Brain microvascular endothelial cell (primary cell): ENCODE data around the gene LRRC15.

Experiments used
- DNase-seq: peaks from one replicate; pipeline ENCODE4 v3.0.0-alpha.2; 2020
- H3K27ac ChIP-seq: fragments of 250-450 bp; sonication (Bioruptor Pico); 2 replicates; pipeline ENCODE4 v1.5.1; 2020; ENCODE audit warnings: mild to moderate bottlenecking, moderate library complexity
- H3K27me3 ChIP-seq: fragments of 250-450 bp; sonication (Bioruptor Pico); replicated peaks from 2 replicates; pipeline ENCODE4 v1.5.1; 2020; ENCODE audit warnings: mild to moderate bottlenecking
- H3K36me3 ChIP-seq: fragments of 250-450 bp; sonication (Bioruptor Pico); replicated peaks from 2 replicates; pipeline ENCODE4 v1.5.1; 2020; ENCODE audit warnings: mild to moderate bottlenecking
- H3K4me3 ChIP-seq: 2 replicates; pipeline ENCODE4 v1.5.1; 2011; ENCODE audit warnings: low read depth, mild to moderate bottlenecking, control low read depth, low read length, moderate library complexity
- in situ Hi-C: cut with HindIII; loops from 2 replicates; pipeline ENCODE4 v1.10.0; 2017; ENCODE audit warnings: low sequenced_read_pairs, low pct_ligation_motif_present
- TF ChIP-seq, protein P1 (sequence below): IDR thresholded peaks from 2 replicates; pipeline ENCODE4 v1.5.1; 2011; ENCODE audit warnings: low read depth, mild to moderate bottlenecking, moderate library complexity, low read length, control low read depth, inconsistent platforms; ENCODE audit errors: missing control alignments

The LRRC15 gene

DNA sequence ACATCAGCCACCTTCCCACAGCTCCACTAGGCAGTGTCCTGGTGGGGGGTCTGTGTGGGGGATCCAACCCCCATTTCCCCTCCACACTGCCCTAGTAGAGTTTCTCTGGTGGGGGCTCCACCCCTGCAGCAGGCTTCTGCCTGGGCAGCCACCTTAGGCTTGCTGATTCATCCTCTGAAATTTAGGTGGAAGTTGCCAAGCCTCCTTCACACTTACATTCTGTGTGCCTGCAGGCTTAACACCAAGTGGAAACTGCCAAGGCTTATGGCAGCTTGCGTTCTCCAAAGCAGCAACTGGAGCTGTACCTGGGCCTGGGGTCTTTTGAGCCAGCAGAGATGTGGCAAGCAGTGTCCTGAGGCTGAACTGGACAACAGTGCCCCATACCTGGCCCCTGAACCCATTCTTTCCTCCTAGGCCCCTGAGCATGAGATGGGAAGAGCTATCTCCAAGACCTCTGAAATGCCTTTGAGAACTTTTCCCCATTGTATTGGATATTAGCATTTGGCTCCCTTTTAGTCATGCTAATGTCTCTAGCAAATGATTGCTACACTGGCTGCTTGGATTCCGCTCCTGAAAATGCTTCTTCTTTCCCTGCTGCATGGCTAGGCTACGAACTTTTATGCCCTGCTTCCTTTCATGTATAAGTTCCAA is 50.9 kb downstream of the LRRC15 start:
- Histone ChIP-seq H3K4me3 (no peak overlapping the region), H3K27ac (no peak overlapping the region), H3K36me3 (no peaks in the 10 kb centered on the region), H3K27me3 (peaks cover 58% of the 10 kb centered on the region)
- in situ Hi-C loops, result loop anchor here (25.0 kb wide), 1 partner anchor 556 kb away; no protein-coding TSS in a partner anchor
- TF ChIP-seq, protein P1, sequence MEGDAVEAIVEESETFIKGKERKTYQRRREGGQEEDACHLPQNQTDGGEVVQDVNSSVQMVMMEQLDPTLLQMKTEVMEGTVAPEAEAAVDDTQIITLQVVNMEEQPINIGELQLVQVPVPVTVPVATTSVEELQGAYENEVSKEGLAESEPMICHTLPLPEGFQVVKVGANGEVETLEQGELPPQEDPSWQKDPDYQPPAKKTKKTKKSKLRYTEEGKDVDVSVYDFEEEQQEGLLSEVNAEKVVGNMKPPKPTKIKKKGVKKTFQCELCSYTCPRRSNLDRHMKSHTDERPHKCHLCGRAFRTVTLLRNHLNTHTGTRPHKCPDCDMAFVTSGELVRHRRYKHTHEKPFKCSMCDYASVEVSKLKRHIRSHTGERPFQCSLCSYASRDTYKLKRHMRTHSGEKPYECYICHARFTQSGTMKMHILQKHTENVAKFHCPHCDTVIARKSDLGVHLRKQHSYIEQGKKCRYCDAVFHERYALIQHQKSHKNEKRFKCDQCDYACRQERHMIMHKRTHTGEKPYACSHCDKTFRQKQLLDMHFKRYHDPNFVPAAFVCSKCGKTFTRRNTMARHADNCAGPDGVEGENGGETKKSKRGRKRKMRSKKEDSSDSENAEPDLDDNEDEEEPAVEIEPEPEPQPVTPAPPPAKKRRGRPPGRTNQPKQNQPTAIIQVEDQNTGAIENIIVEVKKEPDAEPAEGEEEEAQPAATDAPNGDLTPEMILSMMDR, result no peak
- DNase-seq, result no peak

DNA sequence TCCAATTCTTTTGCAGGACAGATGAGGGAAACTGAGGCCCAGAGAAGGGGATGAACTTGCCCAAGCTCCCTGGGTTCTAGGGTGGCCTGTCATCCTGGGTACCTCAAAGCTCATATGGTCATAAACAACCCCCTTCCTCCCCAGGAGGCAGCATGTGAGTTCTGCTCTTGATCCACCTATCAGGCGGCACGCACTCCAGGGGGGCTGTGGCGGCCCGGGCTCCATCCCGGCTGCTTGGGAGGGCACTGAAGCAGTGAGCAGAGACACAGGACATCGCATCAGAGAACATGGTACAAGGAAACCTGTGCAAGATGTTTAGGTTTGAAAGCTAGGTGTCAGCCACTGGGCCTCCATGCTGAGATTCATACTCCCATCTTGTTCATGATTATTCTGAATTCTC is 52.6 kb downstream of the LRRC15 start:
- H3K36me3 ChIP-seq, result no peaks in the 10 kb centered on the region
- in situ Hi-C loops, result loop anchor here (25.0 kb wide), 1 partner anchor 555 kb away; no protein-coding TSS in a partner anchor
- H3K4me3 ChIP-seq, result no peak overlapping the region
- no peak overlapping the region for H3K27ac ChIP-seq
- TF ChIP-seq, protein P1, result no peak
- DNase-seq, result no peak
- H3K27me3 ChIP-seq, result peaks cover 75% of the 10 kb centered on the region

DNA sequence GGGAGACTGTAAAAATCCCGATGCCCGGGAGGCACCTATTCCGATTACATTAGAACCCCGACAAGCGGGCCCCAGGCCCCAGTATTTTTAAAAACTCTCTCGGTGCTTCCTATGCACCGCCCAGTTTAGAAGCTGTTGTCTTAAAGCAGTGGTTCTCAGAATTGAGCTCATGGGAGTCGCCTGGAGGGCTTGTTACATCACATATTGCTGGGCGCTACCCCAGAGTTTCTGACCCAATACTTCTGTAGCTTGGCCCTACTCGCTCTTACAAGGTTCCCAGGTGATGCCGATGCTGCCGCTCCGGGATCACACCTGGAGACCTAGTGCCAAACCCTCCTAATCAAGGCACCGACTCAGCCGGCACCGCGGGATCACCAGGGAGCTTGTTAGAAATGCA is 53.6 kb downstream of the LRRC15 start:
- Histone ChIP-seq H3K27me3 (peaks cover 82% of the 10 kb centered on the region), H3K27ac (no peak overlapping the region), H3K36me3 (no peaks in the 10 kb centered on the region), H3K4me3 (no peak overlapping the region)
- no peak for DNase-seq
- TF ChIP-seq, protein P1, result no peak
- in situ Hi-C loops, result loop anchor here (25.0 kb wide), 1 partner anchor 554 kb away; no protein-coding TSS in a partner anchor

DNA sequence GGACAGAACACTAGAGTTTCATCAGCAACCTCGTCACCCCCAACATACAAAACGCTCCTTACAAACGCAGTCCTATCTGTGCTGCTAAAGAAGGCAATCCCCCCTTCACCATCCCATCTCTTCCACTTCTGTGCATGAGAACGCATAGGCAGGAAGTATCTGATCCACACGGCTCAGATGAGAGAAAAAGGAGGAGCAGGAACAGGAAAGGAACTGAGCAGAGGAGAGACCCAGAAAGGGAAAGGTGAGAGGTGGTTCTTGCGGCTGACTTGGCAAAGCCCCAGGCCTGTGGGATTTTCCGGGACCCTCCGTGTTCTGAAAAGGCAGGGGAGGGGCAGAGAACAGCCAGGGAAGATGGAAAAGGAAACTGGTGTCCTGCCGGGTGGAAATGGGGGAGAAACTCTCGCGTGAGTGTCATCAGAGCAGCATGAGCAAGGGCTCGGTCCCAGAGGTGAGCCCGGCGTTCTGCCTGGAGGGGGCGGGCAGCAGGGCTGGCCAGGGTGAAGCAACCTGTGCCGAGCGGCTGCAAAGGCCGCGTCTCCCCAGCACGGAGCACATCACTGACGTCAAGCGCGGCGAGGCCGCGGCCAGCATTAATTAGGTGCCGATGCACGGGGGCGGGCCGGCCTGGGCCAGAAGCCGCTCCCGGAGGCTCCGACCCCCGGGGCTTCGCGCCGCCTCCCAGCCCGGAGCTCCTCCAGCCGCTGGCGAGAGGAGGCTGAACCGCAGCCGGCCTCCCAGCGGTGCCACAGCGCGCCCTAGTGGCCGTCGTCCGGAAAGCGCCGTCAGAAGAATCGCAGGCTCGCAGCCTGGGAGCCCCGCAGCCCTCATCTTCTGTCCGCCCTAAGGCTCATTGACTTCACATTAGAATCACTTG is 54.2 kb downstream of the LRRC15 start:
- no peaks in the 10 kb centered on the region for H3K36me3 ChIP-seq
- no peak overlapping the region for H3K27ac ChIP-seq
- TF ChIP-seq, protein P1, result peak; percentile 79
- H3K4me3 ChIP-seq, result peak overlapping the region; percentile 45
- peak; percentile 52 for DNase-seq
- peaks cover 84% of the 10 kb centered on the region for H3K27me3 ChIP-seq
- in situ Hi-C loops, result loop anchor here (25.0 kb wide), 1 partner anchor 553 kb away; no protein-coding TSS in a partner anchor

DNA sequence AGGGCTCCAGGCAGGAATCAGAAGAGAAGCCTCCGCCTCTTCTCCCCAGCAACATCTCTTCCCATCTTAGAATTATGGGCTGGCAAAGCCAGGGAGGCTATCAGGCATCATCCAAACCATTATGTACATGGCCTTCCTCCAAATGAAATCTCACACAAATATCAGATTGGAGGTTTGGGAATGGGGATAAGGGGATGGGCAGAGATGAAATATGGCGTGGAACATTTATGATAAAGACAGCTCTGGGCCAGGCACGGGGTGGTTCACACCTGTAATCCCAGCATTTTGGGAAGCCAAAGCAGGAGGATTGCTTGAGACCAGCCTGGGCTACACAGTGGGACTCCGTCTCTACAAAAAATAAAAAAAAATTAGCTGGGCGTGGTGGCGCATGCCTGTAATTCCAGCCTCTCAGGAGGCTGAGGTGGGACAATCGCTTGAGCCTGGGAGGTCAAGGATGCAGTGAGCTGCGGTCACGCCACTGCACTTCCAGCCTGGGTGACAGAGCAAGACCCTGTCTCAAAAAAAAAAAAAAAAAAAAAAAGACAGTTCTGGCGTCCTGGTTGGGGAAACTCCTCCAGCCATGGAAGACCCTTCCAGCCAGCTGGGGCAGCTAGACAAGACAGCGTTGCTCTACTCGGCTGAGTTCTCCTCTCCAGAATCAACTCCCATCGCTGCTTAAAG is 55.0 kb downstream of the LRRC15 start:
- Histone ChIP-seq H3K27me3 (peaks cover 84% of the 10 kb centered on the region), H3K36me3 (no peaks in the 10 kb centered on the region), H3K27ac (no peak overlapping the region), H3K4me3 (no peak overlapping the region)
- TF ChIP-seq, protein P1, result no peak
- DNase-seq, result no peak
- in situ Hi-C loops, result loop anchor here (25.0 kb wide), 1 partner anchor 552 kb away; no protein-coding TSS in a partner anchor
